ENCODE results near the gene RBM25. TPM values are rescaled to one million over a fixed set of nuclear protein-coding genes. Genes with fewer than 3 reads are reported as not detected.
"Not testable (repeated sequence)": the region's sequence is repeated elsewhere in the genome, so short reads cannot be mapped to it uniquely, and the experiment has no call there.

RBM25 gene
- total RNA-seq, 4 donors from 2014 or later = 73.2 to 364 (median 86.0) TPM

DNA sequence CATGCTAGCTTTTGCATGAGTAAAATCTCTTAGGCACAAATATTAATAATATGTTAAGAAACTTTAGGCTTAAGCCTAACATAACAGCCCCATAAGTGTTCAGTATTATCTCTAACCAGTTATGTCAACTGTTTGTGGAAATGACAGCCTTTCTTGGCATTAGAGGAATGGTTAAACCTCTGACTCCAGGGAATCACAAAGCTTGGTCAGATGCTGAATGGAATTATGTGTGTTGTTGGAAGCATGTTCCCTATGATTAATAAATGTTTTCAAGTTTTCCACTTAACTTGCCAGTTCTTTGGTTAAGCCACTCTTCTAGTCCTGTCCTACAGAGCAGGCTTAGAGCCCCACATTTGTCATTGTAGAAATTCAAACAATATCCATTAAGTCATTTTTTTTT lies 94.9 kb downstream of the RBM25 start:
- Histone ChIP-seq H3K9me3 (no peaks in the 10 kb centered on the region), H3K4me3 (no peak overlapping the region), H3K4me1 (no peaks in the 10 kb centered on the region), H3K27ac (no peak overlapping the region), H3K36me3 (peaks cover 0 to 80% (median 0%) of the 10 kb centered on the region in 3 donors), H3K27me3 (no peaks in the 10 kb centered on the region)
- DNase-seq = no peak
- TF ChIP-seq, protein P1, sequence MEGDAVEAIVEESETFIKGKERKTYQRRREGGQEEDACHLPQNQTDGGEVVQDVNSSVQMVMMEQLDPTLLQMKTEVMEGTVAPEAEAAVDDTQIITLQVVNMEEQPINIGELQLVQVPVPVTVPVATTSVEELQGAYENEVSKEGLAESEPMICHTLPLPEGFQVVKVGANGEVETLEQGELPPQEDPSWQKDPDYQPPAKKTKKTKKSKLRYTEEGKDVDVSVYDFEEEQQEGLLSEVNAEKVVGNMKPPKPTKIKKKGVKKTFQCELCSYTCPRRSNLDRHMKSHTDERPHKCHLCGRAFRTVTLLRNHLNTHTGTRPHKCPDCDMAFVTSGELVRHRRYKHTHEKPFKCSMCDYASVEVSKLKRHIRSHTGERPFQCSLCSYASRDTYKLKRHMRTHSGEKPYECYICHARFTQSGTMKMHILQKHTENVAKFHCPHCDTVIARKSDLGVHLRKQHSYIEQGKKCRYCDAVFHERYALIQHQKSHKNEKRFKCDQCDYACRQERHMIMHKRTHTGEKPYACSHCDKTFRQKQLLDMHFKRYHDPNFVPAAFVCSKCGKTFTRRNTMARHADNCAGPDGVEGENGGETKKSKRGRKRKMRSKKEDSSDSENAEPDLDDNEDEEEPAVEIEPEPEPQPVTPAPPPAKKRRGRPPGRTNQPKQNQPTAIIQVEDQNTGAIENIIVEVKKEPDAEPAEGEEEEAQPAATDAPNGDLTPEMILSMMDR (IDR thresholded peaks at IDR 0.05) = no peak
- TF ChIP-seq POLR2A (IDR thresholded peaks at IDR 0.05) = no peak

DNA sequence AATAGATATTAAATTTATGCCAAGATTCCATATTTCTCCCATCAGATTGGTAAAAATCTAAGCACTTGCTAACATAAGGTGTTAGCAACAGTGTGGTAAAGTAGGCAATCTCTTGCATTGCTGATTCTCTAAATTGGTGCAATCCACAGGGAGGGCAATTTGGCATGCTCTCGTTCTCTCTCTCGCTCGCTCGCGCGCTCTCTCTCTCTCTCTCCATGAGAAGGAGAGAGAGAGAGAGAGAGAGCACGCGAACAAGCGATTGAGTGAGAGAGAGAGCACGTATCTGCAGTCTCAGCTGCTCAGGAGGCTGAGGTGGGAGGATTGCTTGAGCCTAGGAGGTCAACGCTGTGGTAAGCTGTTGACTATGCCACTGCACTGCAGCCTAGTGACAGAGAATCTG lies 103.9 kb downstream of the RBM25 start:
- peaks cover 0 to 91% (median 0%) of the 10 kb centered on the region in 3 donors for H3K36me3 ChIP-seq
- TF ChIP-seq POLR2A (IDR thresholded peaks at IDR 0.05) = no peak
- TF ChIP-seq, protein P1 (IDR thresholded peaks at IDR 0.05) = no peak
- no peaks in the 10 kb centered on the region for H3K9me3 ChIP-seq
- H3K4me1 ChIP-seq = no peaks in the 10 kb centered on the region
- no peak for DNase-seq
- no peak overlapping the region for H3K4me3 ChIP-seq
- no peak overlapping the region for H3K27ac ChIP-seq
- no peaks in the 10 kb centered on the region for H3K27me3 ChIP-seq

DNA sequence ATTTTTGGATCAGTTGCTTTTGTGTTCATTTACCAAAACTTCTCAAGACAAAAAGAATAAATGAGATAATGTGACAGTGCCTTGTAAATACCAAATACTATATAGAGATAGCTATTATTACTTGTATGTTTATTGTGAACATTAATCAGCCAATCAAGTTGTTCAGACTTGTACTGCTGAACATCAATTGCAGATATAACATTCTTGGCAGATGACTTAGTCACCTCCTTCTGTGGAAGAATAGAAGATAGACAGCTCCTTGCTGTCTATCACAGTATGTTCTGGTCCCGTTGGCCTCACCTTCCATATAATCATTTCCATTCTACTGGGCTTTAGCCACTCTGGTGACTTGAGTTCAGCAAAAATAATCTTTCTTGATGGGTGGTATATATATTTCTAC lies 108.1 kb downstream of the RBM25 start:
- no peaks in the 10 kb centered on the region for H3K4me1 ChIP-seq

DNA sequence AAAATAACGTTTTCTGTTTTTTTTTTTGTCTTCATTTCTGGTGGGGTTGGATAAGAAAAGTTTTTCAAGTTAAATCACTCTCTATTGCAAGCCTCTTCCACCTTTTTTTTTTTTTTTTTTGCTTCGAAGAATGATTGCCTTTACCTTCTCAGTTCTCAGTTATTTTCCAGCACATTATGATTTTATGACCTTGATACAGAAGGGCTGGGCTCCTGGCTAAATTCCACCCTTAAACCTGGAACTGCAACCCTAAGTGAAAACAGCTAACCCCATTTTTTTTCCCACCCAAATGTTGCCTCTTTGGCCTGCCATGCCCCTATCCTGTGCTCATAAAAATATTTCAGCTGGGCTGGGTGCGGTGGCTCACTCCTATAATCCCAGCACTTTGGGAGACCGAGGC lies 109.4 kb downstream of the RBM25 start:
- no peak overlapping the region for H3K27ac ChIP-seq
- peaks cover 0 to 83% (median 3%) of the 10 kb centered on the region in 3 donors for H3K36me3 ChIP-seq
- H3K4me1 ChIP-seq = no peaks in the 10 kb centered on the region
- no peaks in the 10 kb centered on the region for H3K27me3 ChIP-seq
- no peaks in the 10 kb centered on the region for H3K9me3 ChIP-seq
- DNase-seq = no peak
- H3K4me3 ChIP-seq = no peak overlapping the region
- TF ChIP-seq, protein P1 (IDR thresholded peaks at IDR 0.05) = no peak
- TF ChIP-seq POLR2A (IDR thresholded peaks at IDR 0.05) = no peak

More for the DNA sequence above, 108.1 kb downstream of the RBM25 start:
- TF ChIP-seq POLR2A (IDR thresholded peaks at IDR 0.05) = no peak
- TF ChIP-seq, protein P1 (IDR thresholded peaks at IDR 0.05) = no peak
- Histone ChIP-seq H3K36me3 (peaks cover 0 to 85% (median 2%) of the 10 kb centered on the region in 3 donors), H3K9me3 (no peaks in the 10 kb centered on the region), H3K27ac (no peak overlapping the region), H3K4me3 (no peak overlapping the region), H3K27me3 (no peaks in the 10 kb centered on the region)
- DNase-seq = no peak

DNA sequence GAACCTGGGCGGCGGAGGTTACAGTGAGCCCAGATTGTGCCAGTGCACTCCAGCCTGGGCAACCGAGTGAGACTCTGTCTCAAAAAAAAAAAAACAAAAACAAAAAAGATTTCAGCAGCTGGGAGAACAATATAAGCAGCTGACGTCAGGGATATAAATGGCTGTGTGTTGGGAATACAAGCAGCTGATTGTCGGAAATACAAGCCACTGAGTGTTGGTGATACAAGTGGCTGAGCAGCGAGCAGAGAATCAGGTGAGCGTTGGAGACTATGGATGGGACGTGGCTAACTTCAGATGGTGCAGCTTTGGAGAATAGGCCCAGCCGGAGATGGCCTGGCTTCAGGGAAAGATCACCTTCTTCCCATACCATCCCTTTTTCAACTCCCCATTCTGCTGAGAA lies 109.9 kb downstream of the RBM25 start:
- H3K27ac ChIP-seq = no peak overlapping the region
- peaks cover 0 to 81% (median 3%) of the 10 kb centered on the region in 3 donors for H3K36me3 ChIP-seq
- no peak overlapping the region for H3K4me3 ChIP-seq
- no peaks in the 10 kb centered on the region for H3K9me3 ChIP-seq
- no peak for TF ChIP-seq POLR2A (IDR thresholded peaks at IDR 0.05)
- TF ChIP-seq, protein P1 (IDR thresholded peaks at IDR 0.05) = no peak
- H3K4me1 ChIP-seq = no peaks in the 10 kb centered on the region
- H3K27me3 ChIP-seq = no peaks in the 10 kb centered on the region
- no peak for DNase-seq

DNA sequence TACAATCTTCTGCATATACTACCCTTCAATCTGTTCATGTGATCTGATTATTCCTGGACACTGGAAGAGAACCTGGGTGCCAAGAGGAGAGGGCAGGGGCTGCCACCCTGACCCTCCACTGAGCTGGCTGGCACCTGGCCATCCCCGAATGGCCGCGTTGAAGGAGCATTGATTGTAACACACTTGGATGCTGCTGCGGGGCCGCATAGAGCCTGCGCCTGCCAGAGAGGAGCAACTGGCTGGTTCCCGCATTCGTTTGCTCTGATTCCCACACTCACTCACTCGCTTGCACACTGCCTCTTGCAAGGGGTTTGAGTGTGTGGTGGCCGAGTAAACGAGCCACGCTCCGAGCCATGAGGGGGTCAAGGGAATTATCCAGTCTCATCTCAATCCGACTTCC lies 110.4 kb downstream of the RBM25 start:
- Histone ChIP-seq H3K27ac (no peak overlapping the region), H3K4me3 (no peak overlapping the region), H3K36me3 (peaks cover 0 to 81% (median 3%) of the 10 kb centered on the region in 3 donors), H3K4me1 (no peaks in the 10 kb centered on the region), H3K9me3 (no peaks in the 10 kb centered on the region), H3K27me3 (no peaks in the 10 kb centered on the region)
- TF ChIP-seq, protein P1 (IDR thresholded peaks at IDR 0.05) = no peak
- TF ChIP-seq POLR2A (IDR thresholded peaks at IDR 0.05) = no peak
- no peak for DNase-seq

DNA sequence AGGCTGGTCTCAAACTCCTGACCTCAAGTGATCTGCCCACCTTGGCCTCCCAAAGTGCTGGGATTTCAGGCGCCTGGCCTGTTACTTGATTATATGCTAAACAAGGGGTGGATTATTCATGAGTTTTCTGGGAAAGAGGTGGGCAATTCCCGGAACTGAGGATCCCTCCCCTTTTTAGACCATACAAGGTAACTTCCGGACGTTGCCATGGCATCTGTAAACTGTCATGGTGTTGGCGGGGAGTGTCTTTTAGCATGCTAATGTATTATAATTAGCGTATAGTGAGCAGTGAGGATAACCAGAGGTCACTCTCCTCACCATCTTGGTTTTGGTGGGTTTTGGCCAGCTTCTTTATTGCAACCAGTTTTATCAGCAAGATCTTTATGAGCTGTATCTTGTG lies 111.5 kb downstream of the RBM25 start:
- not testable (repeated sequence) for H3K27ac ChIP-seq, H3K4me1 ChIP-seq, H3K9me3 ChIP-seq, H3K27me3 ChIP-seq, DNase-seq, H3K4me3 ChIP-seq
- peaks cover 0 to 81% (median 3%) of the 10 kb centered on the region in 3 donors for H3K36me3 ChIP-seq
